Trophoblast cell (in vitro differentiated cells and primary cell): Measurements from ENCODE around the gene PRSS21.

Source experiments
- DNase-seq, 2 donors: peaks; one replicate each; pipeline ENCODE4 v3.0.0-alpha.2; 2016
- H2AFZ ChIP-seq: 2 replicates; pipeline ENCODE4 v1.6.1; 2013; ENCODE audit warnings: low read length, moderate library complexity, mild to moderate bottlenecking; ENCODE audit not compliant: insufficient read depth, poor library complexity
- H2AK5ac ChIP-seq: 2 replicates; pipeline ENCODE4 v1.6.1; 2013; ENCODE audit warnings: mild to moderate bottlenecking, low read length
- H2BK120ac ChIP-seq: 2 replicates; pipeline ENCODE4 v1.6.1; 2013; ENCODE audit warnings: low read length, mild to moderate bottlenecking, moderate library complexity; ENCODE audit not compliant: insufficient read depth, poor library complexity
- H2BK12ac ChIP-seq: 2 replicates; pipeline ENCODE4 v1.6.1; 2013; ENCODE audit warnings: mild to moderate bottlenecking, low read length, moderate library complexity
- H2BK5ac ChIP-seq: 2 replicates; pipeline ENCODE4 v1.6.1; 2013; ENCODE audit warnings: low read length, low read depth, moderate library complexity, mild to moderate bottlenecking; ENCODE audit not compliant: poor library complexity
- H3K14ac ChIP-seq: 2 replicates; pipeline ENCODE4 v1.6.1; 2013; ENCODE audit warnings: mild to moderate bottlenecking, low read length
- H3K18ac ChIP-seq: 2 replicates; pipeline ENCODE4 v1.6.1; 2013; ENCODE audit warnings: mild to moderate bottlenecking, low read length
- H3K23ac ChIP-seq: 2 replicates; pipeline ENCODE4 v1.6.1; 2013; ENCODE audit warnings: low read length
- H3K27ac ChIP-seq: 2 replicates; pipeline ENCODE4 v1.5.1; 2013; ENCODE audit warnings: low read depth, mild to moderate bottlenecking, inconsistent platforms, low read length, moderate library complexity
- H3K27me3 ChIP-seq: 2 replicates; pipeline ENCODE4 v1.6.1; 2013; ENCODE audit warnings: inconsistent platforms, mild to moderate bottlenecking, low read length, moderate library complexity; ENCODE audit not compliant: insufficient read depth
- H3K36me3 ChIP-seq, 2 experiments: 1 replicate in 1 of 2; 2 replicates in 1 of 2; pipeline ENCODE4 v1.6.1; 2013; ENCODE audit warnings: low read length in 2 of 2, mild to moderate bottlenecking in 2 of 2, moderate library complexity in 1 of 2; ENCODE audit not compliant: insufficient read depth in 2 of 2, control insufficient read depth in 1 of 2
- H3K4ac ChIP-seq: 2 replicates; pipeline ENCODE4 v1.6.1; 2013; ENCODE audit warnings: low read depth, mild to moderate bottlenecking, low read length, moderate library complexity
- H3K4me1 ChIP-seq, 2 experiments: 1 replicate in 1 of 2; 2 replicates in 1 of 2; pipeline ENCODE4 v1.6.1; 2013; ENCODE audit warnings: low read length in 2 of 2, mild to moderate bottlenecking in 2 of 2, moderate library complexity in 1 of 2; ENCODE audit not compliant: insufficient read depth in 2 of 2, control insufficient read depth in 1 of 2
- H3K4me2 ChIP-seq: 2 replicates; pipeline ENCODE4 v1.6.1; 2013; ENCODE audit warnings: inconsistent platforms, mild to moderate bottlenecking, low read length, moderate library complexity
- H3K4me3 ChIP-seq: 2 replicates; pipeline ENCODE4 v1.5.1; 2013; ENCODE audit warnings: mild to moderate bottlenecking, low read depth, low read length, inconsistent platforms
- H3K79me1 ChIP-seq: one replicate; pipeline ENCODE4 v1.6.1; 2013; ENCODE audit warnings: low read length
- H3K79me2 ChIP-seq: 2 replicates; pipeline ENCODE4 v1.6.1; 2013; ENCODE audit warnings: low read length, mild to moderate bottlenecking; ENCODE audit not compliant: control insufficient read depth, insufficient read depth, poor library complexity
- H3K9ac ChIP-seq: 2 replicates; pipeline ENCODE4 v1.6.1; 2013; ENCODE audit warnings: mild to moderate bottlenecking, low read length
- H3K9me3 ChIP-seq: 2 replicates; pipeline ENCODE4 v1.6.1; 2013; ENCODE audit warnings: low read depth, mild to moderate bottlenecking, control low read depth, inconsistent platforms, low read length; ENCODE audit not compliant: insufficient read depth
- H4K12ac ChIP-seq: 2 replicates; pipeline ENCODE4 v1.6.1; 2013; ENCODE audit warnings: low read depth, mild to moderate bottlenecking, low read length, moderate library complexity
- H4K8ac ChIP-seq: 2 replicates; pipeline ENCODE4 v1.6.1; 2013; ENCODE audit warnings: low read depth, mild to moderate bottlenecking, low read length, moderate library complexity
- H4K91ac ChIP-seq: one replicate; pipeline ENCODE4 v1.6.1; 2013; ENCODE audit warnings: low read depth, mild to moderate bottlenecking, low read length, moderate library complexity
- WGBS: extraction: QIAGEN DNeasy Blood & Tissue Kit; methylation state at CpG from one replicate; pipeline ENCODE4 v1.1.7; 2013; ENCODE audit warnings: missing lambda C conversion rate; ENCODE audit not compliant: insufficient read length, insufficient coverage; ENCODE audit errors: extremely low coverage; 5-methylcytosine and 5-hydroxymethylcytosine counted together

Gene PRSS21

DNA sequence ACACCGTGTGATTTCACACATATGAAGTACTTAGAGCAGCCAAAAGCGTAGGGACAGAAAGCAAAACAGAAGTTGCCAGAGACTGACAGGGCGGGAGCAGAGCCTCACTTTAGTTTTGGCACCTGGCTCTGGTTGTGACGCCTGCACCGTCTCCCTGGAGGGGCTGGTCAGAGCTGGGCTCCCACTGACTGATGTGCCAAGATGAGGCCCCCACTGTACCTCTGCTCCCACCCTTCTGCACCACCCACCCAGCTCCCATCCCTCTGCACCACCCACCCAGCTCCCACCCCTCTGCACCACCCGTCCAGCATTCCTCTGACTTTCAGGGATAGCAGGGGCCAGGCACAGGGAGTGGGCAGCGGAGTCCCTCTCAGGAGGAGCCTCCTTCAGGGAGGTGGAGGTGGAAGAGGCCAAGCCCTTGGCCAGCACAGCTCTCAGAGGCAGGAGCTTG lies 3.2 kb upstream of the PRSS21 start:
- WGBS, result no CpG with 5 or more reads among the region's 7 CpGs
- DNase-seq, result no peak
- Histone ChIP-seq H2AFZ (no peak overlapping the region), H4K12ac (no peak overlapping the region), H3K14ac (no peak overlapping the region), H3K27me3 (no peaks in the 10 kb centered on the region), H3K9ac (no peak overlapping the region), H4K91ac (no peak overlapping the region), H3K4me2 (no peak overlapping the region), H4K8ac (no peak overlapping the region), H3K36me3 (no peaks in the 10 kb centered on the region), H3K9me3 (no peaks in the 10 kb centered on the region), H3K23ac (no peak overlapping the region), H3K18ac (no peak overlapping the region), H3K4ac (no peak overlapping the region), H2BK120ac (no peak overlapping the region), H3K79me1 (no peaks in the 10 kb centered on the region), H3K4me1 (no peaks in the 10 kb centered on the region), H2BK12ac (no peak overlapping the region), H2BK5ac (no peak overlapping the region), H3K27ac (no peak overlapping the region), H2AK5ac (no peak overlapping the region), H3K4me3 (no peak overlapping the region), H3K79me2 (no peaks in the 10 kb centered on the region)

DNA sequence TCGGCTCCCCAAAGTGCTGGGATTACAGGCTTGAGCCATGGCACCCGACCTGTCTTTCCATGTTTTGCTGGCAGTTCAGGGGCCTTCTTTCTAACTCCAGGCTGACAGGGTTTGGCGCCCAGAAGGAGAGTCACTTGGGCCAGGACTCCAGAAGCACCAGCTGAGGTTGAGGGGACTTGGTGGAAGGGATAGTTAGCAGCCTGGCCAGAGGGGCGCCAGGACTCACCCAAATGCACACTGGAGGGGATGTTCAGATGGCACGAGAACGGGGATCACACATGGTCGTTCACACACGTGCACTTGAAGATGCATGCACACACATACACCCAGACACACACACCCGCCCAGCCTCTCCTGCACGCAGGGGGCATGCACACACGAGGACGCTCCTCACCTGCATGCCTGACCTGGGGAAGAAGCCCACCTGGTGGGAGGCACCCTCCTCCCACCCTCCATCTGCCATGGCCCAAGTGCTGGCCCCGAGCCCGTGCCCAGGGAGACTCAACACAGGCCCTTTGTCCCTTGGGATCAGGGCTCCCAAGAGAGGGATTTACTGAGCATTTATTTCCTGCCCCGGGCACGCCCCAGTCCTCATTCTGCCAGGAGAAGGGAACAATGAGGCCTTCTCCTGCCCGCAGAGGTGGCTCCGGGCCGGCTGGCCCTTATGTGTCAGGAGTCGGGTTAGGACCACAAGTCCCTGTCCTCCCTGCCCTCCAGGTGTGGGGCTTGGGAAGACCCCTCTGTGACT lies 2.3 kb upstream of the PRSS21 start:
- WGBS, result no CpG with 5 or more reads among the region's 20 CpGs

DNA sequence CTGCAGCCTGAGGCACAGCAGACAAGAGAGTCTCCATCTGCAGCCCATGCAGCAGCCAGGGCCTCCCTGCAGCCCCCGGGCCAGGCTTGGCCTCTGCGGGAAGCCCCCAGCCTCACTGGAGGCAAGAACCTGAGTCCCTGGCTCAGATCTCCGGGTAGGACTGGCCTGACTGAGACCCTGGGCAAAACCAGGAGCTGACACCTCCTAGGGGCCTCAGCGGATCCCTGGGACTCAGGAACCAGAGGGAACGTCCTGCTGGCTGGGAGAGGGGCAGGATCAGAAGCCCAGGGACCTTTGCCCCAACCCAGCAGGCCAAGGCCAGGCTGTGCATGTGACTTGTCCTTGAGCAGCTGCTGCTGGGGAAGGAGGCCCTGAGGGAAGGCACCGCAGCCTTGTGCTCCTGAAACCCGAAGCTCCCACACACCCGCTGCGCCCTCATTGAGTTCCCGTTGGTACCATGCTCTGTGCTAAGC lies 1.7 kb upstream of the PRSS21 start:
- DNase-seq, result no peak
- Histone ChIP-seq H2BK120ac (no peak overlapping the region), H2BK5ac (no peak overlapping the region), H3K4me2 (no peak overlapping the region), H4K12ac (no peak overlapping the region), H3K4me1 (no peaks in the 10 kb centered on the region), H3K36me3 (no peaks in the 10 kb centered on the region), H4K8ac (no peak overlapping the region), H3K79me2 (no peaks in the 10 kb centered on the region), H3K18ac (no peak overlapping the region), H3K23ac (no peak overlapping the region), H2BK12ac (no peak overlapping the region), H3K9ac (no peak overlapping the region), H2AFZ (no peak overlapping the region), H3K79me1 (no peaks in the 10 kb centered on the region), H3K27ac (no peak overlapping the region), H3K4me3 (no peak overlapping the region), H4K91ac (no peak overlapping the region), H3K27me3 (no peaks in the 10 kb centered on the region), H3K14ac (no peak overlapping the region), H3K9me3 (no peaks in the 10 kb centered on the region), H3K4ac (no peak overlapping the region), H2AK5ac (no peak overlapping the region)
- no CpG with 5 or more reads among the region's 10 CpGs for WGBS

More for the DNA sequence above, 2.3 kb upstream of the PRSS21 start:
- Histone ChIP-seq H3K4me2 (no peak overlapping the region), H3K27me3 (no peaks in the 10 kb centered on the region), H2AFZ (no peak overlapping the region), H3K4me1 (no peaks in the 10 kb centered on the region), H3K4ac (no peak overlapping the region), H2BK120ac (no peak overlapping the region), H3K23ac (no peak overlapping the region), H2BK5ac (no peak overlapping the region), H4K8ac (no peak overlapping the region), H3K79me1 (no peaks in the 10 kb centered on the region), H2BK12ac (no peak overlapping the region), H3K79me2 (no peaks in the 10 kb centered on the region), H3K9me3 (no peaks in the 10 kb centered on the region), H3K18ac (no peak overlapping the region), H2AK5ac (no peak overlapping the region), H4K91ac (no peak overlapping the region), H3K27ac (no peak overlapping the region), H3K14ac (no peak overlapping the region), H3K4me3 (no peak overlapping the region), H3K36me3 (no peaks in the 10 kb centered on the region), H3K9ac (no peak overlapping the region), H4K12ac (no peak overlapping the region)
- DNase-seq, result no peak

- no peak overlapping the region for H4K91ac ChIP-seq
- no peak for DNase-seq
- no peak overlapping the region for H3K18ac ChIP-seq
- no peak overlapping the region for H3K4me3 ChIP-seq
- H2AFZ ChIP-seq, result no peak overlapping the region
- H3K27ac ChIP-seq, result no peak overlapping the region
- H3K36me3 ChIP-seq, result no peaks in the 10 kb centered on the region
- H3K14ac ChIP-seq, result no peak overlapping the region
- H4K12ac ChIP-seq, result no peak overlapping the region
- no peak overlapping the region for H3K23ac ChIP-seq
- no peak overlapping the region for H3K9ac ChIP-seq
- H3K9me3 ChIP-seq, result peaks cover 2% of the 10 kb centered on the region
- no peaks in the 10 kb centered on the region for H3K79me2 ChIP-seq
- no peak overlapping the region for H2BK120ac ChIP-seq
- no peak overlapping the region for H2AK5ac ChIP-seq
- no peak overlapping the region for H2BK5ac ChIP-seq
- no peak overlapping the region for H4K8ac ChIP-seq
- no CpG with 5 or more reads among the region's 68 CpGs for WGBS
- H3K27me3 ChIP-seq, result no peaks in the 10 kb centered on the region
- no peak overlapping the region for H3K4me2 ChIP-seq
- no peaks in the 10 kb centered on the region for H3K79me1 ChIP-seq
- no peak overlapping the region for H3K4ac ChIP-seq
- H2BK12ac ChIP-seq, result no peak overlapping the region
- H3K4me1 ChIP-seq, result peaks cover 4 to 7% of the 10 kb centered on the region in 2 experiments
Measured at GRCh38 chr16:2817340-2818271, 569 bp downstream of the PRSS21 start.
